ENCODE data around the gene PID1.

Gene PID1

GRCh38 chr2:228987441-228988155 is 283.5 kb downstream of the PID1 start:
- no peak for DNase-seq

GRCh38 chr2:228986961-228987360 is 284.1 kb downstream of the PID1 start:
- no peak for DNase-seq

GRCh38 chr2:228983700-228984099 is 287.4 kb downstream of the PID1 start:
- no peak for DNase-seq

- no peak for DNase-seq
These were observed 296.9 kb downstream of the PID1 start for GRCh38 chr2:228974169-228974568.
